Common myeloid progenitor, CD34-positive (primary cell): ENCODE data around the gene SUN2.

Experiments
- CTCF ChIA-PET: fragments of 350-600 bp; sonication (Branson Sonifier 250); formaldehyde crosslinking; loops from one replicate; lab custom pipeline; 2021; ENCODE audit warnings: antibody characterized with exemption; lab: Charles Lee
- POLR2A ChIA-PET: fragments of 350-600 bp; sonication (Branson Sonifier 250); formaldehyde crosslinking; loops from one replicate; lab custom pipeline; 2021; ENCODE audit warnings: antibody characterized with exemption; lab: Charles Lee
- DNase-seq, 3 donors: peaks; one replicate each; pipeline versions ENCODE4 v3.0.0 to v3.0.0-alpha.2; 2013
- H3K27ac ChIP-seq, 2 experiments: 1 replicate in 1 of 2; 2 replicates in 1 of 2; pipeline ENCODE4 v1.7.0; 2013; ENCODE audit warnings: inconsistent platforms in 2 of 2, low read length in 2 of 2, mild to moderate bottlenecking in 2 of 2, low read depth in 1 of 2, moderate library complexity in 1 of 2; ENCODE audit not compliant: severe bottlenecking in 2 of 2, insufficient read depth in 1 of 2, poor library complexity in 1 of 2
- H3K27me3 ChIP-seq, 5 experiments: replicated peaks in 2 of 5; 1 replicate in 3 of 5; 2 replicates in 2 of 5; pipeline versions ENCODE4 v1.6.1 to v1.7.0; 2013; ENCODE audit warnings: low read length in 4 of 5, mild to moderate bottlenecking in 2 of 5, moderate library complexity in 2 of 5, inconsistent platforms in 1 of 5; ENCODE audit not compliant: insufficient read depth in 5 of 5, control insufficient read depth in 4 of 5
- H3K36me3 ChIP-seq, 4 experiments: 1 replicate in 2 of 4; 2 replicates in 2 of 4; pipeline versions ENCODE4 v1.6.1 to v1.7.0; 2013; ENCODE audit warnings: low read length in 3 of 4, control low read depth in 1 of 4, mild to moderate bottlenecking in 1 of 4; ENCODE audit not compliant: control insufficient read depth in 4 of 4, insufficient read depth in 4 of 4
- H3K4me1 ChIP-seq, 4 experiments: 1 replicate in 3 of 4; 2 replicates in 1 of 4; pipeline versions ENCODE4 v1.6.1 to v1.7.1; 2013; ENCODE audit warnings: low read length in 3 of 4, mild to moderate bottlenecking in 3 of 4, control low read depth in 1 of 4, inconsistent platforms in 1 of 4, moderate library complexity in 1 of 4; ENCODE audit not compliant: control insufficient read depth in 4 of 4, insufficient read depth in 4 of 4; ENCODE audit errors: control extremely low read depth in 1 of 4
- H3K4me3 ChIP-seq, 7 experiments: 1 replicate in 4 of 7; 2 replicates in 3 of 7; pipeline versions ENCODE4 v1.5.1 to v1.7.0; 2013; ENCODE audit warnings: mild to moderate bottlenecking in 7 of 7, low read length in 6 of 7, moderate library complexity in 6 of 7, inconsistent platforms in 2 of 7, low read depth in 2 of 7, control low read depth in 1 of 7; ENCODE audit not compliant: insufficient read depth in 4 of 7, control insufficient read depth in 1 of 7; ENCODE audit errors: extremely low read depth in 1 of 7
- H3K9me3 ChIP-seq, 5 experiments: 1 replicate in 4 of 5; 2 replicates in 1 of 5; pipeline versions ENCODE4 v1.6.1 to v1.7.1; 2013; ENCODE audit warnings: low read length in 4 of 5, mild to moderate bottlenecking in 2 of 5, inconsistent platforms in 1 of 5, low read depth in 1 of 5, moderate library complexity in 1 of 5; ENCODE audit not compliant: control insufficient read depth in 4 of 5, insufficient read depth in 2 of 5; ENCODE audit errors: control extremely low read depth in 1 of 5
- WGBS: methylation state at CpG from one replicate; pipeline ENCODE4 v1.1.5; 2013; ENCODE audit not compliant: insufficient coverage; 5-methylcytosine and 5-hydroxymethylcytosine counted together

Gene SUN2

DNA sequence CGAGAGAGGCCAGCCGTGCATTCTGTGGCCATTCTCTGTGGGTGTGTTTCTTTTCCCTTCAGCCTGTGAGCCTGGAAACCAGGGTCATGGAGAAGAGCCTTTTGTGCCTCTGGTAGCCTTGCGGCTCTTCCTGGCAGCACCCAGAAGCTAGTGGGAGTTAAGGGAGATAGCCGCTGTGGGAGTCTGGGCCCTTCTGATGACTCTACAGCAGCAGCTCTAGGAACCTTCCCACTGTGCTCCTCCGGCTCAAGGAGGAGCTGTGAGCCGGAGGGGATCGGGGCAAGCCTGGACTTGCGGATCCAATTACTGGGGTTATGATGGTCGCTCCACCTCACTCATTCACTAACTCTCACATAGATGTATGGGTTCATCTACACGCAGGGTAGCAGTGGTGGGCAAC, 39.5 kb downstream of the SUN2 start:
- Histone ChIP-seq H3K36me3 (peaks cover 3 to 54% (median 36%) of the 10 kb centered on the region in 4 experiments), H3K27me3 (no peaks in the 10 kb centered on the region), H3K27ac (no peak overlapping the region), H3K4me1 (peaks cover 2 to 28% (median 14%) of the 10 kb centered on the region in 4 experiments), H3K9me3 (no peaks in the 10 kb centered on the region), H3K4me3 (no peak overlapping the region)
- no peak for DNase-seq
- POLR2A ChIA-PET, result no interaction called here
- 100% methylated on average over 5 of the region's 10 CpGs for WGBS
- CTCF ChIA-PET, result interaction anchor here (1.2 to 4.4 kb wide), 2 partner anchors 9 to 19 kb away, joined by 4 to 29 read pairs; no protein-coding TSS in a partner anchor

DNA sequence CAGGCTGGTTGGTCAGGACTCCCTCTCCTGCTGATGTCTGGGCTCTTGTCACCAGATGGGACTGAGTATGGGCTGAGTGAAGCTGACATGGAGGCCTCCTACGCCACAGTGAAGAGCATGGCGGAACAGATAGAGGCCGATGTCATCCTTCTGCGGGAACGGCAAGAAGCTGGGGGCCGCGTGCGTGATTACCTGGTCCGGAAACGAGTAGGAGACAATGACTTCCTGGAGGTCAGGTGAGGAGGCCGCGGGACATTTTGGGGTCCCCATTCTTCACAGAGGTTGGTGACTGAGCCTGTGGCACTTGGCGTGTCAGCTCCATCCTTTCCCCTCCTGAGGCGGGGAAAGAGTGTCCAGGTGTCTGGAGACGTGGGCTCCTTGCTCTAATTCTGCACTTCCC, 39.9 kb downstream of the SUN2 start:
- peaks cover 2 to 28% (median 14%) of the 10 kb centered on the region in 4 experiments for H3K4me1 ChIP-seq
- no peak overlapping the region for H3K27ac ChIP-seq
- POLR2A ChIA-PET, result no interaction called here
- H3K36me3 ChIP-seq, result peaks cover 3 to 55% (median 36%) of the 10 kb centered on the region in 4 experiments
- CTCF ChIA-PET, result interaction anchor here (0.9 to 4.4 kb wide), 4 partner anchors 9 to 25 kb away, joined by 3 to 29 read pairs (median 8); no protein-coding TSS in a partner anchor
- DNase-seq, result no peak
- no peaks in the 10 kb centered on the region for H3K27me3 ChIP-seq
- no peak overlapping the region for H3K4me3 ChIP-seq
- 95% methylated on average over 15 of the region's 15 CpGs for WGBS
- H3K9me3 ChIP-seq, result no peaks in the 10 kb centered on the region

DNA sequence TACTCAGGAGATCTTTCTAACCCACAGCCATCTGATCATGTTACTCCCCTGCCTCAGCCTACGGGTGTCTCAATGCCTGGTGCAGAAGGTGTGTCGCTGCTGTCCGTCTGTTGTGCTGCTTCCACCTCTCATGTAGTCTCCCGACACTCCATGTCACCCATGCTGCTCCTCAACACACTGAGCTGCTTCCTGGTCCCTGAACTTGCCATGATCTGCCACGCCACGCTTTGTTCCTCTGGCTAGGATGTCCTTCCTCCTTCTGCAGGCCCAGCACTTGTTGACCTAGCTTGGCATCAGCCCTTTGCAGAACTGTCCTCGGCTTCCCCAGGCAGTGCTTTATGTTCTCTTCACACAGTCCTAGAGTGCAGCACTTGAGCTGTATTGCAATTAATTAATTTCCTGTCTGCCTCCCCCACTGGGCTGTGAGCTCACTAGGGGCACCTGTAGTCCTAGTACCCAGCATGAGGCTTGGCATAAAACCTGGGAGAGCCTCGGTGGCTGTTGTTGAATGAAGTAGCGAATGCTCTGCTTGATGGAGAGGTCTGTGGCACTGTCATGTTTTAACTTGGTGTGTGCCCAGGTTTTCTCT, 40.5 kb downstream of the SUN2 start:
- ChIA-PET POLR2A (no interaction called here), CTCF (interaction anchor here (0.9 to 4.4 kb wide), 8 partner anchors 9 to 51 kb away, joined by 3 to 29 read pairs (median 4); partner anchors contain the start of gene GTPBP1)
- H3K27me3 ChIP-seq, result no peaks in the 10 kb centered on the region
- no peak for DNase-seq
- peaks cover 4 to 55% (median 36%) of the 10 kb centered on the region in 4 experiments for H3K36me3 ChIP-seq
- no peak overlapping the region for H3K4me3 ChIP-seq
- peaks cover 2 to 28% (median 14%) of the 10 kb centered on the region in 4 experiments for H3K4me1 ChIP-seq
- no peak overlapping the region for H3K27ac ChIP-seq
- no peaks in the 10 kb centered on the region for H3K9me3 ChIP-seq
- 88% methylated on average over 8 of the region's 9 CpGs for WGBS

DNA sequence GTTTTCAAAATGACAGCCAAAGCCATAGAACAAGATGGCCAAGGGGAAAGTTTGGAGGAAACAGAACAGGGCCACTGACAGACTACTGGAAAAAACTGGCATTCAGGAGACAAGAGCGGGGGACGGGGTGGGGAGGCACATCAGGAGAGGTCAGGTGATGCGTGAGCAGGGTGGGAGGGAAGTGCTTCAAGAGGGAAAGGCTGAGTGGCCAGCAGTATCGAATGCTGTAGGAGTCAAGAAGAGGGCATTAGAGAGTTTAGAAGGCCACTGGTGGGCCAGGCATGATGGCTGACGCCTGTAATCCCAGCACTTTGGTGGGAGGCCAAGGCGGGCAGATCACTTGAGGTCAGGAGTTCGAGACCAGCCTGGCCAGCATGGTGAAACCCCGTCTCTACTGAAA, 41.9 kb downstream of the SUN2 start:
- Histone ChIP-seq H3K4me1 (peaks cover 6 to 38% (median 23%) of the 10 kb centered on the region in 4 experiments), H3K9me3 (no peaks in the 10 kb centered on the region), H3K4me3 (no peak overlapping the region), H3K36me3 (peaks cover 4 to 62% (median 38%) of the 10 kb centered on the region in 4 experiments), H3K27ac (no peak overlapping the region), H3K27me3 (no peaks in the 10 kb centered on the region)
- CTCF ChIA-PET, result interaction anchor here (1.3 to 4.4 kb wide), 4 partner anchors 8 to 19 kb away, joined by 4 to 29 read pairs (median 8); partner anchors contain the start of gene GTPBP1
- DNase-seq, result no peak
- WGBS, result 97% methylated on average over 7 of the region's 8 CpGs
- POLR2A ChIA-PET, result no interaction called here

DNA sequence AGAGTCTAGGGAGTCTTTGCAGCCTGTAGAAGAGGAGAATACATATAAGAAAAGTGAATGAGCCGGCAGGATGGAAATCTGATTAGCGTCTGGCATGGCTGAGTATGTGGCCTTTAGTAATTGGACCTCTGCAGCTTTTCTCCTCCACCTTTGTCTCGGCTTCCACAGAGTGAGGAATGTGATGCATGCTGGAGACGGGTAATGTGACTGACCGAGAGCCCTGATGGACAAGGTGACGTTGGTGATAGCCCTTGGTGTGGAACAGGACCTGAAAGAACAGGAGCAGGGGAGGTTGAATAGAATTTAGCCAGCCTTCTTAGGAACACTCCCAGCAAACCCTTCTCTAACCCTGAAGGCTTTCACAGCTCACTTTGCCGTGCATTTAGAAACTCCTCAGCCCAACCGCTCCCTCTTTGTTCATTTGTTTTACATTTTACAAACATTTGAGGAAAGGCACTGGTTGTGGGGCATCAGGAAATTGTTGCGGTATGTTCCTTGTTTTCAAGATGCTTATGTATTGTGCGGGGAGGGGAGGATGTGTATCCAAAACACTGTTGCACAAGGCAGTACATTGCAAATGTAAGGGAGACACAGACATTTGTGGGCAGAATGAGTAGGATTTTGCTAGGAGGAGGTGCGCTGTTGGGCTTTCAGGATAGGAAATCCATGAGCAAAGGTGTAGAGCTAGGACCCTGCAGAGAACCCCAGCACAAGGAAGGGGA, 43.2 kb downstream of the SUN2 start:
- WGBS, result 96% methylated on average over 6 of the region's 11 CpGs
- H3K36me3 ChIP-seq, result peaks cover 3 to 52% (median 35%) of the 10 kb centered on the region in 4 experiments
- no peak overlapping the region for H3K4me3 ChIP-seq
- H3K4me1 ChIP-seq, result peaks cover 12 to 50% (median 31%) of the 10 kb centered on the region in 4 experiments
- POLR2A ChIA-PET, result no interaction called here
- H3K27me3 ChIP-seq, result no peaks in the 10 kb centered on the region
- no peak overlapping the region for H3K27ac ChIP-seq
- no peak for DNase-seq
- CTCF ChIA-PET, result interaction anchor here (3.2 to 4.4 kb wide), 2 partner anchors 12 to 21 kb away, joined by 13 to 29 read pairs; no protein-coding TSS in a partner anchor
- H3K9me3 ChIP-seq, result no peaks in the 10 kb centered on the region

DNA sequence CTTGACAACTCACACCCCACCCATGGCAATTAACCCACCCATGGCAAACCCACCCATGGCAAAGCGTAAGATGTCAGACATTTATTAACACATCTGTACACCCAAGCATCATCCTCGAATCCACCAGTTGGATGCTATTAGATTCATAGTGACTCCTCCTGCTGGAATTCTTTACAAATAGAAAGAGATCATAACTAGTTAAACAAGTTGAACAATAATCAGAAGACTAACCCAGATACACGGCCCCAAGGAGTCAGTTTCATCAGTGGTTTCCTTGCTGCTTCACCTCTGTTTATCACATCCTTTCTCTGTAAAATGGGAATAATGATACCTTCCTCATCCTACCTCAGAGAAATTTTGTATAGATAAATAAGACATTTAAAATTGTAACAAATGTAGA, 44.9 kb downstream of the SUN2 start:
- ChIA-PET CTCF (interaction anchor here (3.0 kb wide), 1 partner anchor 14 kb away, joined by 17 read pairs; no protein-coding TSS in a partner anchor), POLR2A (interaction anchor here (0.8 kb wide), 1 partner anchor 14 kb away, joined by 4 read pairs; no protein-coding TSS in a partner anchor)
- no peak overlapping the region for H3K27ac ChIP-seq
- H3K36me3 ChIP-seq, result peaks cover 3 to 34% (median 19%) of the 10 kb centered on the region in 4 experiments
- DNase-seq, result no peak
- no peaks in the 10 kb centered on the region for H3K27me3 ChIP-seq
- no peak overlapping the region for H3K4me3 ChIP-seq
- no peaks in the 10 kb centered on the region for H3K9me3 ChIP-seq
- no CpG with 5 or more reads among the region's 3 CpGs for WGBS
- H3K4me1 ChIP-seq, result peaks cover 22 to 62% (median 41%) of the 10 kb centered on the region in 4 experiments
